HG03439 (cell line): ENCODE results near the gene MRLN.
"Not testable (repeated sequence)": the region's sequence is repeated elsewhere in the genome, so short reads cannot be mapped to it uniquely, and the experiment has no call there.

Experiments used
- ATAC-seq: cut with Tn5 transposase; IDR thresholded peaks from one replicate; pipeline ENCODE4 v1.9.1; 2021; ENCODE audit warnings: mild to moderate bottlenecking, moderate library complexity; ENCODE audit not compliant: unreplicated experiment

MRLN gene

GRCh38 chr10:59748834-59749233 lies 4.4 kb downstream of the MRLN start:
- peak; percentile 64 for ATAC-seq

- no peak for ATAC-seq
Measured at GRCh38 chr10:59745163-59745650, 8.0 kb downstream of the MRLN start.

GRCh38 chr10:59744762-59745161 lies 8.5 kb downstream of the MRLN start:
- not testable (repeated sequence) for ATAC-seq

GRCh38 chr10:59744156-59744555 lies 9.1 kb downstream of the MRLN start:
- not testable (repeated sequence) for ATAC-seq

- no peak for ATAC-seq
Measured at GRCh38 chr10:59741583-59741982, 11.7 kb downstream of the MRLN start.

GRCh38 chr10:59741048-59741447 lies 12.2 kb downstream of the MRLN start:
- ATAC-seq, result no peak

GRCh38 chr10:59736749-59737148 lies 16.5 kb downstream of the MRLN start:
- ATAC-seq, result no peak

- ATAC-seq, result no peak
Measured at GRCh38 chr10:59735296-59735695, 18.0 kb downstream of the MRLN start.

- no peak for ATAC-seq
Measured at GRCh38 chr10:59734014-59734462, 19.2 kb downstream of the MRLN start.

- ATAC-seq, result not testable (repeated sequence)
Measured at GRCh38 chr10:59733321-59734013, 19.8 kb downstream of the MRLN start.

GRCh38 chr10:59732849-59733248 lies 20.4 kb downstream of the MRLN start:
- ATAC-seq, result not testable (repeated sequence)

GRCh38 chr10:59729167-59729566 lies 24.1 kb downstream of the MRLN start:
- not testable (repeated sequence) for ATAC-seq

GRCh38 chr10:59724098-59724938 lies 28.9 kb downstream of the MRLN start:
- ATAC-seq, result no peak

- no peak for ATAC-seq
Measured at GRCh38 chr10:59720377-59720776, 32.9 kb downstream of the MRLN start.

- no peak for ATAC-seq
Measured at GRCh38 chr10:59719374-59719773, 33.9 kb downstream of the MRLN start.

- no peak for ATAC-seq
Measured at GRCh38 chr10:59718257-59718656, 35.0 kb downstream of the MRLN start.

GRCh38 chr10:59713196-59713821 lies 39.9 kb downstream of the MRLN start:
- no peak for ATAC-seq

GRCh38 chr10:59711871-59712494 lies 41.3 kb downstream of the MRLN start:
- ATAC-seq, result no peak

- ATAC-seq, result peak; percentile 88
Measured at GRCh38 chr10:59709395-59710125, 43.7 kb downstream of the MRLN start, which contains the start of gene SLC16A9. Gene SLC16A9, minus strand, starts transcription at chr10:59709850. Its CDS starts 25,559 bp downstream, at chr10:59684291.

- peak; percentile 12 for ATAC-seq
Measured at GRCh38 chr10:59708816-59709394, 44.4 kb downstream of the MRLN start.
